Ovary (tissue), 3 donors: ENCODE measurements around the gene SETX.

Source experiments
- CTCF ChIP-seq, 3 donors: fragments of 450-650 bp in 2 of 3; fragments of 200-600 bp in 1 of 3; IDR thresholded peaks; one replicate each; pipeline versions ENCODE4 v1.5.1 to v1.8.0; 2016 to 2022; ENCODE audit warnings: antibody characterized with exemption in 3 of 3, mild to moderate bottlenecking in 1 of 3
- POLR2A ChIP-seq: fragments of 450-650 bp; IDR thresholded peaks from one replicate; pipeline ENCODE4 v1.6.1; 2017; ENCODE audit warnings: antibody characterized with exemption, mild to moderate bottlenecking, moderate library complexity
- donor health status: DM: no; HTN: no; CAD: no.

GRCh38 chr9:132328580-132328979 lies 26.2 kb downstream of the SETX start:
- no peak for TF ChIP-seq CTCF (IDR thresholded peaks at IDR 0.05)
- no peak for TF ChIP-seq POLR2A
